ENCODE data around the gene SMCO4.

SMCO4 gene

GRCh38 chr11:93526641-93527583 lies 16.3 kb downstream of the SMCO4 start:
- no peak for DNase-seq

- DNase-seq: no peak
Observed at GRCh38 chr11:93526346-93526633, 16.9 kb downstream of the SMCO4 start.

- DNase-seq: no peak
Observed at GRCh38 chr11:93525601-93526345, 17.4 kb downstream of the SMCO4 start.

GRCh38 chr11:93524858-93525257 lies 18.3 kb downstream of the SMCO4 start:
- no peak for DNase-seq

GRCh38 chr11:93524173-93524536 lies 19.0 kb downstream of the SMCO4 start:
- DNase-seq: no peak

- no peak for DNase-seq
Observed at GRCh38 chr11:93520726-93521509, 22.3 kb downstream of the SMCO4 start.

GRCh38 chr11:93519179-93519578 lies 24.0 kb downstream of the SMCO4 start:
- no peak for DNase-seq

GRCh38 chr11:93518081-93518480 lies 25.1 kb downstream of the SMCO4 start:
- DNase-seq: no peak

GRCh38 chr11:93517611-93518010 lies 25.6 kb downstream of the SMCO4 start:
- DNase-seq: no peak

GRCh38 chr11:93517041-93517440 lies 26.1 kb downstream of the SMCO4 start:
- no peak for DNase-seq

GRCh38 chr11:93515441-93516025 lies 27.7 kb downstream of the SMCO4 start:
- DNase-seq: no peak

- no peak for DNase-seq
Observed at GRCh38 chr11:93514712-93515111, 28.5 kb downstream of the SMCO4 start.

- DNase-seq: no peak
Observed at GRCh38 chr11:93513772-93514171, 29.4 kb downstream of the SMCO4 start.

- no peak for DNase-seq
Observed at GRCh38 chr11:93512949-93513667, 30.1 kb downstream of the SMCO4 start.

- no peak for DNase-seq
Observed at GRCh38 chr11:93512073-93512475, 31.1 kb downstream of the SMCO4 start.

GRCh38 chr11:93510196-93510873 lies 32.9 kb downstream of the SMCO4 start:
- no peak for DNase-seq

GRCh38 chr11:93507517-93507916 lies 35.7 kb downstream of the SMCO4 start:
- no peak for DNase-seq

- DNase-seq: no peak
Observed at GRCh38 chr11:93505703-93506102, 37.5 kb downstream of the SMCO4 start.

GRCh38 chr11:93504110-93505095 lies 38.8 kb downstream of the SMCO4 start:
- DNase-seq: no peak

- no peak for DNase-seq
Observed at GRCh38 chr11:93501856-93502255, 41.3 kb downstream of the SMCO4 start.

GRCh38 chr11:93500759-93501158 lies 42.4 kb downstream of the SMCO4 start:
- DNase-seq: no peak
